Measurements from ENCODE around the gene POU5F1. TPM values are rescaled to one million over a fixed set of nuclear protein-coding genes. Genes with fewer than 3 reads are reported as not detected.
"Not testable (repeated sequence)": the region's sequence is repeated elsewhere in the genome, so short reads cannot be mapped to it uniquely, and the experiment has no call there.

POU5F1 gene
- total RNA-seq, 1 experiment from 2014 or later: not detected

- Histone ChIP-seq H3K27me3 (replicated peaks; ENCODE audit: control insufficient read depth, insufficient read depth, low read length) (no peaks in the 10 kb centered on the region), H3K9me3 (no peaks in the 10 kb centered on the region), H3K4me3 (ENCODE audit: low read depth, low read length) (no peak overlapping the region), H3K4me1 (peaks cover 5% of the 10 kb centered on the region; the same call in 1 of the 2 replicates), H3K36me3 (ENCODE audit: control insufficient read depth, insufficient read depth, low read length) (no peaks in the 10 kb centered on the region)
- no peak for DNase-seq
- intact Hi-C loops (cut with micrococcal nuclease; ENCODE audit: unreplicated experiment): no loop called here
- no peaks in the 10 kb centered on the region for H3K9me3 Mint-ChIP-seq (ENCODE audit: unreplicated experiment)
- no peak for TF ChIP-seq CTCF (IDR thresholded peaks at IDR 0.05; ENCODE audit: insufficient read depth in 1 of 2, low read depth in 1 of 2, low read length in 1 of 2, severe bottlenecking in 1 of 2, unreplicated experiment in 1 of 2)
- H3K4me3 Mint-ChIP-seq (ENCODE audit: unreplicated experiment): no peak overlapping the region
- peaks cover 6% of the 10 kb centered on the region for H3K4me1 Mint-ChIP-seq (ENCODE audit: low read depth, unreplicated experiment)
- CTCF ChIA-PET: no interaction called here
- H3K27ac Mint-ChIP-seq (ENCODE audit: unreplicated experiment): no peak overlapping the region
- BruUV-seq (replicated peaks): no TSS peak
- POLR2A ChIA-PET: no interaction called here
- H3K27me3 Mint-ChIP-seq (ENCODE audit: insufficient read depth, unreplicated experiment): no peaks in the 10 kb centered on the region
- H3K36me3 Mint-ChIP-seq (ENCODE audit: insufficient read depth, unreplicated experiment): no peaks in the 10 kb centered on the region
Measured at GRCh38 chr6:31171931-31172905, 1.7 kb upstream of the POU5F1 start.

- intact Hi-C loops (cut with micrococcal nuclease; ENCODE audit: unreplicated experiment): no loop called here
- no peaks in the 10 kb centered on the region for H3K27me3 Mint-ChIP-seq (ENCODE audit: insufficient read depth, unreplicated experiment)
- H3K27me3 ChIP-seq (replicated peaks; ENCODE audit: control insufficient read depth, insufficient read depth, low read length): no peaks in the 10 kb centered on the region
- H3K27ac Mint-ChIP-seq (ENCODE audit: unreplicated experiment): no peak overlapping the region
- no peaks in the 10 kb centered on the region for H3K36me3 Mint-ChIP-seq (ENCODE audit: insufficient read depth, unreplicated experiment)
- ChIA-PET POLR2A (no interaction called here), CTCF (no interaction called here)
- no peak for DNase-seq
- no TSS peak for BruUV-seq (replicated peaks)
- H3K4me1 Mint-ChIP-seq (ENCODE audit: low read depth, unreplicated experiment): peaks cover 6% of the 10 kb centered on the region
- TF ChIP-seq CTCF (IDR thresholded peaks at IDR 0.05; ENCODE audit: insufficient read depth in 1 of 2, low read depth in 1 of 2, low read length in 1 of 2, severe bottlenecking in 1 of 2, unreplicated experiment in 1 of 2): no peak
- H3K36me3 ChIP-seq (ENCODE audit: control insufficient read depth, insufficient read depth, low read length): no peaks in the 10 kb centered on the region
- H3K4me3 ChIP-seq (ENCODE audit: low read depth, low read length): no peak overlapping the region
- peaks cover 5% of the 10 kb centered on the region; the same call in 1 of the 2 replicates for H3K4me1 ChIP-seq
- H3K9me3 ChIP-seq: no peaks in the 10 kb centered on the region
- H3K4me3 Mint-ChIP-seq (ENCODE audit: unreplicated experiment): no peak overlapping the region
- H3K9me3 Mint-ChIP-seq (ENCODE audit: unreplicated experiment): no peaks in the 10 kb centered on the region
Measured at GRCh38 chr6:31170987-31171671, 647 bp upstream of the POU5F1 start.

GRCh38 chr6:31169858-31170599 lies 453 bp downstream of the POU5F1 start:
- intact Hi-C loops (cut with micrococcal nuclease; ENCODE audit: unreplicated experiment); H3K4me1 ChIP-seq; H3K4me3 Mint-ChIP-seq (ENCODE audit: unreplicated experiment); H3K27ac Mint-ChIP-seq (ENCODE audit: unreplicated experiment); H3K36me3 ChIP-seq (ENCODE audit: control insufficient read depth, insufficient read depth, low read length); H3K9me3 ChIP-seq; H3K4me3 ChIP-seq (ENCODE audit: low read depth, low read length); H3K27me3 Mint-ChIP-seq (ENCODE audit: insufficient read depth, unreplicated experiment); BruUV-seq (replicated peaks); H3K36me3 Mint-ChIP-seq (ENCODE audit: insufficient read depth, unreplicated experiment); H3K4me1 Mint-ChIP-seq (ENCODE audit: low read depth, unreplicated experiment); H3K9me3 Mint-ChIP-seq (ENCODE audit: unreplicated experiment); POLR2A ChIA-PET; H3K27me3 ChIP-seq (replicated peaks; ENCODE audit: control insufficient read depth, insufficient read depth, low read length); CTCF ChIA-PET; DNase-seq: not testable (repeated sequence)

Measured in Caco-2 (cell line).